HUES48 (cell line): ENCODE data around the gene PLXNA2.

Experiments
- H3K27ac ChIP-seq: one replicate; pipeline ENCODE4 v1.7.0; 2013; ENCODE audit warnings: low read depth, low read length, inconsistent platforms
- H3K27me3 ChIP-seq: 2 replicates; pipeline ENCODE4 v1.6.1; 2013; ENCODE audit warnings: mild to moderate bottlenecking, low read length; ENCODE audit not compliant: control insufficient read depth, insufficient read depth
- H3K36me3 ChIP-seq: 2 replicates; pipeline ENCODE4 v1.6.1; 2013; ENCODE audit warnings: low read length; ENCODE audit not compliant: control insufficient read depth, insufficient read depth
- H3K4me1 ChIP-seq: 2 replicates; pipeline ENCODE4 v1.6.1; 2013; ENCODE audit warnings: mild to moderate bottlenecking, low read length; ENCODE audit not compliant: control insufficient read depth, insufficient read depth
- H3K4me3 ChIP-seq: 2 replicates; pipeline ENCODE4 v1.5.1; 2013; ENCODE audit warnings: mild to moderate bottlenecking, low read depth, low read length
- H3K9ac ChIP-seq: 2 replicates; pipeline ENCODE4 v1.6.1; 2013; ENCODE audit warnings: mild to moderate bottlenecking, low read depth, low read length, moderate library complexity
- H3K9me3 ChIP-seq: 2 replicates; pipeline ENCODE4 v1.6.1; 2013; ENCODE audit warnings: low read length; ENCODE audit not compliant: control insufficient read depth, insufficient read depth

PLXNA2 gene

DNA sequence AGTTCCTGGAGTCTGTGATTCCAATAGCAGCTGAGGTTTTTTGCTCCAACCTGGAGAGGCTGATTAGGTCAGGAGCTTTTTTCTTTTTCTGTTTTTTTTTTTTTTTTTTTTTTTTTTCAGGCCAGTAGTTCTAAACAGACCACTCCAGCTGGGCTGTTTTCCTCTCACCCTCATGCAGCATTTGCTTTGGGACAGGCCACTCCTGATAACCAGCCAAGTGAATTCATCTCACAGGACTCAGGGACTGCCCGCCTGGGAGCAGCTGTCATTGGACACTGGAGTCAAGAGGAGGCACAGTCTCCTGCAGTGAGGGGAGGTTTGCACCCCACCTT, 22.9 kb downstream of the PLXNA2 start:
- H3K27ac ChIP-seq = no peak overlapping the region
- no peaks in the 10 kb centered on the region for H3K27me3 ChIP-seq
- H3K36me3 ChIP-seq = no peaks in the 10 kb centered on the region
- no peaks in the 10 kb centered on the region for H3K4me1 ChIP-seq
- H3K9ac ChIP-seq = no peak overlapping the region
- no peak overlapping the region for H3K4me3 ChIP-seq
- H3K9me3 ChIP-seq = no peaks in the 10 kb centered on the region

- no peak overlapping the region for H3K9ac ChIP-seq
- H3K4me3 ChIP-seq = no peak overlapping the region
- no peaks in the 10 kb centered on the region for H3K9me3 ChIP-seq
- no peaks in the 10 kb centered on the region for H3K36me3 ChIP-seq
- no peaks in the 10 kb centered on the region for H3K27me3 ChIP-seq
- no peaks in the 10 kb centered on the region for H3K4me1 ChIP-seq
- no peak overlapping the region for H3K27ac ChIP-seq
These were observed 24.4 kb downstream of the PLXNA2 start for GRCh38 chr1:208219659-208220282.

GRCh38 chr1:208219098-208219658, 25.0 kb downstream of the PLXNA2 start:
- Histone ChIP-seq H3K9me3 (no peaks in the 10 kb centered on the region), H3K27me3 (no peaks in the 10 kb centered on the region), H3K36me3 (no peaks in the 10 kb centered on the region), H3K9ac (no peak overlapping the region), H3K4me3 (no peak overlapping the region), H3K27ac (no peak overlapping the region), H3K4me1 (no peaks in the 10 kb centered on the region)

GRCh38 chr1:208218237-208219097, 25.7 kb downstream of the PLXNA2 start:
- Histone ChIP-seq H3K9ac (no peak overlapping the region), H3K4me1 (no peaks in the 10 kb centered on the region), H3K4me3 (no peak overlapping the region), H3K36me3 (no peaks in the 10 kb centered on the region), H3K9me3 (no peaks in the 10 kb centered on the region), H3K27me3 (no peaks in the 10 kb centered on the region), H3K27ac (no peak overlapping the region)

- H3K4me3 ChIP-seq = no peak overlapping the region
- H3K9ac ChIP-seq = no peak overlapping the region
- no peaks in the 10 kb centered on the region for H3K4me1 ChIP-seq
- no peaks in the 10 kb centered on the region for H3K27me3 ChIP-seq
- no peaks in the 10 kb centered on the region for H3K9me3 ChIP-seq
- H3K36me3 ChIP-seq = no peaks in the 10 kb centered on the region
- H3K27ac ChIP-seq = no peak overlapping the region
These were observed 26.4 kb downstream of the PLXNA2 start for GRCh38 chr1:208217781-208218180.

GRCh38 chr1:208216806-208217205, 27.4 kb downstream of the PLXNA2 start:
- Histone ChIP-seq H3K4me1 (no peaks in the 10 kb centered on the region), H3K9me3 (no peaks in the 10 kb centered on the region), H3K27me3 (no peaks in the 10 kb centered on the region), H3K9ac (no peak overlapping the region), H3K27ac (no peak overlapping the region), H3K4me3 (no peak overlapping the region), H3K36me3 (no peaks in the 10 kb centered on the region)

DNA sequence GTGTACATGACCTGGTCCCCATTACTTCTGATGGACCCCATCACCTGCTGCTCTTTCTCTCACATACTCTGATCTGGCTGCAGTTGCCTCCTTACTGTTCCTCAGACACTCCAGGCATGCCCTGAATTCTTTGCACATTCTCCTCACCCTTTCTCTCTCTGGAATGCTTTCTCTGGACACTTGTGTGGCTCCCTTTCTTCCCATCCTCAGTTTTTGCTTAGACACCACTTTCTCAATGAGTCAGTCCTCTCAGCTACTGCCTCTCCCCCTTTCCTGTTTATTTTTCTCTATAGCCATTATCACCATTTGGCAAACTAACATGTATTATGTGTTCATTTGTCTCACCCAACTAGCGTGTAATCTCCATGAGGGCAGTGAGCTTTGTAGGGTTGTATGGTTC, 28.1 kb downstream of the PLXNA2 start:
- no peaks in the 10 kb centered on the region for H3K36me3 ChIP-seq
- no peaks in the 10 kb centered on the region for H3K27me3 ChIP-seq
- H3K4me1 ChIP-seq = no peaks in the 10 kb centered on the region
- H3K27ac ChIP-seq = no peak overlapping the region
- H3K9ac ChIP-seq = no peak overlapping the region
- no peak overlapping the region for H3K4me3 ChIP-seq
- no peaks in the 10 kb centered on the region for H3K9me3 ChIP-seq

- H3K36me3 ChIP-seq = no peaks in the 10 kb centered on the region
These were observed 28.8 kb downstream of the PLXNA2 start for GRCh38 chr1:208215393-208215792.

GRCh38 chr1:208213786-208214185, 30.4 kb downstream of the PLXNA2 start:
- Histone ChIP-seq H3K27ac (no peak overlapping the region), H3K9ac (no peak overlapping the region), H3K4me1 (no peaks in the 10 kb centered on the region)

More at GRCh38 chr1:208215393-208215792, 28.8 kb downstream of the PLXNA2 start:
- Histone ChIP-seq H3K9me3 (no peaks in the 10 kb centered on the region), H3K4me3 (no peak overlapping the region), H3K27ac (no peak overlapping the region), H3K9ac (no peak overlapping the region), H3K27me3 (no peaks in the 10 kb centered on the region), H3K4me1 (no peaks in the 10 kb centered on the region)

GRCh38 chr1:208212893-208213292, 31.3 kb downstream of the PLXNA2 start:
- H3K9ac ChIP-seq = no peak overlapping the region
- H3K4me1 ChIP-seq = no peaks in the 10 kb centered on the region
- H3K27me3 ChIP-seq = no peaks in the 10 kb centered on the region
- H3K9me3 ChIP-seq = no peaks in the 10 kb centered on the region
- H3K27ac ChIP-seq = no peak overlapping the region
- H3K4me3 ChIP-seq = no peak overlapping the region
- H3K36me3 ChIP-seq = no peaks in the 10 kb centered on the region

More at GRCh38 chr1:208213786-208214185, 30.4 kb downstream of the PLXNA2 start:
- Histone ChIP-seq H3K36me3 (no peaks in the 10 kb centered on the region), H3K27me3 (no peaks in the 10 kb centered on the region), H3K9me3 (no peaks in the 10 kb centered on the region), H3K4me3 (no peak overlapping the region)
